Glutamatergic neuron (in vitro differentiated cells): ENCODE results near the gene MTFP1. TPM values are rescaled to one million over a fixed set of nuclear protein-coding genes. Genes with fewer than 3 reads are reported as not detected.

ENCODE experiments used
- DNase-seq: peaks from one replicate; pipeline ENCODE4 v3.0.0; 2022
- H3K27ac Mint-ChIP-seq: one replicate; pipeline ENCODE4 v1.8.0; 2020; ENCODE audit warnings: mild to moderate bottlenecking, mixed read lengths, inconsistent platforms; ENCODE audit not compliant: unreplicated experiment
- H3K27me3 Mint-ChIP-seq: one replicate; pipeline ENCODE4 v1.8.0; 2020; ENCODE audit warnings: mild to moderate bottlenecking, moderate library complexity, mixed read lengths, inconsistent platforms; ENCODE audit not compliant: unreplicated experiment
- H3K36me3 Mint-ChIP-seq: one replicate; pipeline ENCODE4 v1.8.0; 2020; ENCODE audit warnings: mild to moderate bottlenecking, mixed read lengths, inconsistent platforms; ENCODE audit not compliant: unreplicated experiment
- H3K4me1 Mint-ChIP-seq: one replicate; pipeline ENCODE4 v1.8.0; 2020; ENCODE audit warnings: mild to moderate bottlenecking, low read depth, mixed read lengths, inconsistent platforms; ENCODE audit not compliant: unreplicated experiment
- H3K4me3 Mint-ChIP-seq: one replicate; pipeline ENCODE4 v1.8.0; 2020; ENCODE audit warnings: mild to moderate bottlenecking, mixed read lengths, inconsistent platforms; ENCODE audit not compliant: unreplicated experiment
- H3K9me3 Mint-ChIP-seq: one replicate; pipeline ENCODE4 v1.8.0; 2020; ENCODE audit warnings: mild to moderate bottlenecking, moderate library complexity, mixed read lengths, inconsistent platforms; ENCODE audit not compliant: unreplicated experiment
- total RNA-seq: library from RNA; stranded (reverse); fragmentation: NEBNext Ultra II Directional; extraction: Animal tissue kit (Norgen Biotek cat#: 25700); gene quantifications from one replicate; pipeline ENCODE4 v1.2.1, GENCODE V29; 2021; ENCODE audit not compliant: unreplicated experiment
- TF ChIP-seq, protein P1 (sequence below): fragments of 200-600 bp; sonication (generic); IDR thresholded peaks from one replicate; pipeline ENCODE4 v1.5.0; 2021; ENCODE audit not compliant: partially characterized antibody, unreplicated experiment

MTFP1 gene
- total RNA-seq, 1 donor from 2014 or later: 5.8 TPM

DNA sequence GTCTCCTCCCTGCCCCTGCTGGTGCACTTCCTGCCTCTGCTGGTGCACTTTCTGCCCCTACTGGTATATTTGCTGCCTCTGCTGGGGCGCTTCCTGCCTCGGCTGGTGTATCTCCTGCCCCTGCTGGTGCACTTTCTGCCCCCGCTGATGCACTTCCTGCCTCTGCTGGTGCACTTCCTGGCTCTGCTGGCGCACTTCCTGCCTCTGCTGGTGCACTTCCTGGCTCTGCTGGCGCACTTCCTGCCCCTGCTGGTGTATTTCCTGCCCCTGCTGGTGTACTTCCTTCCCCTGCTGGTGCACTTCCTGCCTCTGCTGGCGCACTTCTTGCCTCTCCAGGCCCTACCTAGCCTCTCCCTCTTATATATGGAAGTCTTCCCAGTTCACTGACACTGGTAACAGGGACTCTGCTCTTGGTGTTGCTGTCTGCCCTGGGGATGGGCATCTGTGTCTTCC is 10.1 kb downstream of the MTFP1 start:
- TF ChIP-seq, protein P1, sequence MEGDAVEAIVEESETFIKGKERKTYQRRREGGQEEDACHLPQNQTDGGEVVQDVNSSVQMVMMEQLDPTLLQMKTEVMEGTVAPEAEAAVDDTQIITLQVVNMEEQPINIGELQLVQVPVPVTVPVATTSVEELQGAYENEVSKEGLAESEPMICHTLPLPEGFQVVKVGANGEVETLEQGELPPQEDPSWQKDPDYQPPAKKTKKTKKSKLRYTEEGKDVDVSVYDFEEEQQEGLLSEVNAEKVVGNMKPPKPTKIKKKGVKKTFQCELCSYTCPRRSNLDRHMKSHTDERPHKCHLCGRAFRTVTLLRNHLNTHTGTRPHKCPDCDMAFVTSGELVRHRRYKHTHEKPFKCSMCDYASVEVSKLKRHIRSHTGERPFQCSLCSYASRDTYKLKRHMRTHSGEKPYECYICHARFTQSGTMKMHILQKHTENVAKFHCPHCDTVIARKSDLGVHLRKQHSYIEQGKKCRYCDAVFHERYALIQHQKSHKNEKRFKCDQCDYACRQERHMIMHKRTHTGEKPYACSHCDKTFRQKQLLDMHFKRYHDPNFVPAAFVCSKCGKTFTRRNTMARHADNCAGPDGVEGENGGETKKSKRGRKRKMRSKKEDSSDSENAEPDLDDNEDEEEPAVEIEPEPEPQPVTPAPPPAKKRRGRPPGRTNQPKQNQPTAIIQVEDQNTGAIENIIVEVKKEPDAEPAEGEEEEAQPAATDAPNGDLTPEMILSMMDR: no peak
- H3K4me1 Mint-ChIP-seq: peaks cover 3% of the 10 kb centered on the region
- no peaks in the 10 kb centered on the region for H3K27me3 Mint-ChIP-seq
- no peak overlapping the region for H3K4me3 Mint-ChIP-seq
- peaks cover 5% of the 10 kb centered on the region for H3K9me3 Mint-ChIP-seq
- H3K27ac Mint-ChIP-seq: no peak overlapping the region
- H3K36me3 Mint-ChIP-seq: peaks cover 4% of the 10 kb centered on the region
- DNase-seq: no peak

GRCh38 chr22:30436196-30436595 is 10.6 kb downstream of the MTFP1 start:
- Mint-ChIP-seq H3K27ac (no peak overlapping the region), H3K9me3 (peaks cover 7% of the 10 kb centered on the region), H3K27me3 (peaks cover 4% of the 10 kb centered on the region), H3K4me1 (peaks cover 7% of the 10 kb centered on the region), H3K36me3 (peaks cover 4% of the 10 kb centered on the region), H3K4me3 (no peak overlapping the region)
- TF ChIP-seq, protein P1: no peak
- DNase-seq: no peak

DNA sequence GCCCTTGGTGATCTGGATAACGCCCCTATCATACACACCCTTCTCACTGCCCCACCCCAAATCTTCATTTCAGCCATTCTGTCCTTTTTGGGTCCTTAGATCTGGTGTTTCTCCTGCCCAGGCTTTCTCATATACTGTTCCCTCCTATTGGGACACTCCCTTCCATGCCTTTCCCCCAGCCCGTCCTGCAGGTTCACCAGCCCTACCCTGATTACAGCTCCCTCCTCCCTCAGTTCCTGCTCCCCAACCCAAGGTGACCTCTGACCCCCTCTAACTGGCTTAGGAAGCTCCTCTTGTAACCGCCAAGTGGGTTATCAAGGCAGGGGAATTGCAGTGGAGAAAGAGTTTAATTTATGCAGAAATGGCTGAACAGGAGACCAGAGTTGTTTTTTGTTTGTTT is 13.0 kb downstream of the MTFP1 start:
- H3K4me3 Mint-ChIP-seq: no peak overlapping the region
- H3K27ac Mint-ChIP-seq: no peak overlapping the region
- peaks cover 10% of the 10 kb centered on the region for H3K4me1 Mint-ChIP-seq
- H3K9me3 Mint-ChIP-seq: peaks cover 7% of the 10 kb centered on the region
- H3K27me3 Mint-ChIP-seq: peaks cover 7% of the 10 kb centered on the region
- DNase-seq: no peak
- TF ChIP-seq, protein P1: no peak
- peaks cover 4% of the 10 kb centered on the region for H3K36me3 Mint-ChIP-seq

- Mint-ChIP-seq H3K27ac (no peak overlapping the region), H3K27me3 (peaks cover 7% of the 10 kb centered on the region), H3K4me3 (no peak overlapping the region), H3K4me1 (peaks cover 13% of the 10 kb centered on the region), H3K9me3 (peaks cover 6% of the 10 kb centered on the region), H3K36me3 (peaks cover 4% of the 10 kb centered on the region)
- TF ChIP-seq, protein P1: no peak
- DNase-seq: no peak
Observed at GRCh38 chr22:30439226-30439625, 13.7 kb downstream of the MTFP1 start.

GRCh38 chr22:30439836-30440235 is 14.3 kb downstream of the MTFP1 start:
- TF ChIP-seq, protein P1: no peak
- Mint-ChIP-seq H3K27ac (no peak overlapping the region), H3K36me3 (peaks cover 4% of the 10 kb centered on the region), H3K4me1 (peaks cover 13% of the 10 kb centered on the region), H3K4me3 (no peak overlapping the region), H3K27me3 (peaks cover 7% of the 10 kb centered on the region), H3K9me3 (peaks cover 6% of the 10 kb centered on the region)
- no peak for DNase-seq
